Astrocyte (in vitro differentiated cells and primary cell): ENCODE results near the gene POFUT2. TPM values are rescaled to one million over a fixed set of nuclear protein-coding genes. Genes with fewer than 3 reads are reported as not detected.

Source experiments
- DNase-seq: peaks from one replicate; pipeline ENCODE4 v3.0.0-alpha.2; 2010; ENCODE audit warnings: low read depth
- FAIRE-seq: peaks from 2 replicates; lab custom pipeline; 2011; peaks lifted over from hg19 to GRCh38; lab: Jason Lieb, UNC
- H2AFZ ChIP-seq: 2 replicates; pipeline ENCODE4 v1.6.0; 2012; ENCODE audit warnings: low read depth, low read length, inconsistent platforms
- H3K27ac ChIP-seq: 2 replicates; pipeline ENCODE4 v1.5.1; 2011; ENCODE audit warnings: low read depth, low read length, inconsistent platforms
- H3K27me3 ChIP-seq: 2 replicates; pipeline ENCODE4 v1.6.0; 2011; ENCODE audit warnings: low read length, inconsistent platforms; ENCODE audit not compliant: insufficient read depth
- H3K36me3 ChIP-seq: 2 replicates; pipeline ENCODE4 v1.5.1; 2011; ENCODE audit warnings: low read length, inconsistent platforms; ENCODE audit not compliant: insufficient read depth
- H3K4me1 ChIP-seq: 2 replicates; pipeline ENCODE4 v1.5.1; 2011; ENCODE audit warnings: low read length, inconsistent platforms; ENCODE audit not compliant: insufficient read depth
- H3K4me2 ChIP-seq: 2 replicates; pipeline ENCODE4 v1.6.0; 2012; ENCODE audit warnings: low read length, inconsistent platforms
- H3K4me3 ChIP-seq: 2 replicates; pipeline ENCODE4 v1.5.1; 2011; ENCODE audit warnings: low read depth, mild to moderate bottlenecking, low read length, inconsistent platforms; ENCODE audit not compliant: insufficient read depth
- H3K79me2 ChIP-seq: 2 replicates; pipeline ENCODE4 v1.6.0; 2012; ENCODE audit warnings: mild to moderate bottlenecking, low read length, inconsistent platforms; ENCODE audit not compliant: insufficient read depth
- H3K9ac ChIP-seq: 2 replicates; pipeline ENCODE4 v1.6.0; 2012; ENCODE audit warnings: mild to moderate bottlenecking, low read length, inconsistent platforms
- H3K9me3 ChIP-seq: 2 replicates; pipeline ENCODE4 v1.5.1; 2012; ENCODE audit warnings: low read depth, mild to moderate bottlenecking, low read length, inconsistent platforms; ENCODE audit not compliant: insufficient read depth
- H4K20me1 ChIP-seq: 2 replicates; pipeline ENCODE4 v1.6.0; 2012; ENCODE audit warnings: low read length, inconsistent platforms; ENCODE audit not compliant: insufficient read depth
- H3K27ac Mint-ChIP-seq: one replicate; pipeline ENCODE4 v1.8.0; 2021; ENCODE audit warnings: mild to moderate bottlenecking, mixed read lengths; ENCODE audit not compliant: unreplicated experiment
- H3K27me3 Mint-ChIP-seq: one replicate; pipeline ENCODE4 v1.8.0; 2021; ENCODE audit warnings: low read depth, mixed read lengths; ENCODE audit not compliant: unreplicated experiment
- H3K36me3 Mint-ChIP-seq: one replicate; pipeline ENCODE4 v1.8.0; 2021; ENCODE audit warnings: low read depth, mixed read lengths; ENCODE audit not compliant: unreplicated experiment
- H3K4me1 Mint-ChIP-seq: one replicate; pipeline ENCODE4 v1.8.0; 2021; ENCODE audit warnings: low read depth, mixed read lengths; ENCODE audit not compliant: unreplicated experiment
- H3K4me3 Mint-ChIP-seq: one replicate; pipeline ENCODE4 v1.8.0; 2021; ENCODE audit warnings: mild to moderate bottlenecking, moderate library complexity, mixed read lengths; ENCODE audit not compliant: unreplicated experiment
- H3K9me3 Mint-ChIP-seq: one replicate; pipeline ENCODE4 v1.8.0; 2021; ENCODE audit warnings: mild to moderate bottlenecking, mixed read lengths; ENCODE audit not compliant: unreplicated experiment
- CTCF ChIP-seq: IDR thresholded peaks from 2 replicates; pipeline ENCODE4 v1.5.1; 2011; ENCODE audit warnings: low read depth, mild to moderate bottlenecking, inconsistent platforms, low read length, moderate library complexity; ENCODE audit not compliant: insufficient read depth
- EZH2 ChIP-seq: IDR thresholded peaks from 2 replicates; pipeline ENCODE4 v1.6.1; 2012; ENCODE audit warnings: mild to moderate bottlenecking, low read length, inconsistent platforms; ENCODE audit not compliant: insufficient read depth
- total RNA-seq: library from RNA; stranded (reverse); gene quantifications from 2 replicates; pipeline ENCODE4 v1.2.1, GENCODE V29; 2021

POFUT2 gene
- total RNA-seq, 1 donor from 2014 or later, result 109 TPM

- H3K27me3 ChIP-seq, result no peaks in the 10 kb centered on the region
- peaks cover 59% of the 10 kb centered on the region for H3K4me1 ChIP-seq
- H3K4me3 Mint-ChIP-seq, result no peak overlapping the region
- H3K9ac ChIP-seq, result no peak overlapping the region
- no peaks in the 10 kb centered on the region for H3K36me3 ChIP-seq
- DNase-seq (no peak), FAIRE-seq (no peak)
- no peak overlapping the region for H3K4me3 ChIP-seq
- no peaks in the 10 kb centered on the region for H3K79me2 ChIP-seq
- no peak overlapping the region for H2AFZ ChIP-seq
- no peak for TF ChIP-seq EZH2
- TF ChIP-seq CTCF, result no peak
- no peaks in the 10 kb centered on the region for H4K20me1 ChIP-seq
- peak overlapping the region; percentile 24 for H3K27ac ChIP-seq
- no peaks in the 10 kb centered on the region for H3K9me3 Mint-ChIP-seq
- peaks cover 4% of the 10 kb centered on the region for H3K36me3 Mint-ChIP-seq
- no peak overlapping the region for H3K4me2 ChIP-seq
- H3K27me3 Mint-ChIP-seq, result no peaks in the 10 kb centered on the region
- no peak overlapping the region for H3K27ac Mint-ChIP-seq
- peaks cover 56% of the 10 kb centered on the region for H3K4me1 Mint-ChIP-seq
- no peaks in the 10 kb centered on the region for H3K9me3 ChIP-seq
These were observed 16.8 kb upstream of the POFUT2 start for GRCh38 chr21:45304476-45304830.

GRCh38 chr21:45303751-45304475 lies 16.2 kb upstream of the POFUT2 start:
- no peaks in the 10 kb centered on the region for H3K27me3 Mint-ChIP-seq
- peaks cover 1% of the 10 kb centered on the region for H3K79me2 ChIP-seq
- H3K4me3 Mint-ChIP-seq, result no peak overlapping the region
- H3K27me3 ChIP-seq, result no peaks in the 10 kb centered on the region
- H3K27ac ChIP-seq, result no peak overlapping the region
- H3K4me2 ChIP-seq, result no peak overlapping the region
- no peaks in the 10 kb centered on the region for H3K9me3 Mint-ChIP-seq
- peaks cover 56% of the 10 kb centered on the region for H3K4me1 Mint-ChIP-seq
- no peaks in the 10 kb centered on the region for H3K9me3 ChIP-seq
- no peak for TF ChIP-seq EZH2
- no peak for TF ChIP-seq CTCF
- no peak overlapping the region for H3K27ac Mint-ChIP-seq
- H3K4me1 ChIP-seq, result peaks cover 54% of the 10 kb centered on the region
- peaks cover 4% of the 10 kb centered on the region for H3K36me3 Mint-ChIP-seq
- H3K36me3 ChIP-seq, result no peaks in the 10 kb centered on the region
- H2AFZ ChIP-seq, result no peak overlapping the region
- no peak overlapping the region for H3K9ac ChIP-seq
- H4K20me1 ChIP-seq, result no peaks in the 10 kb centered on the region
- DNase-seq, result no peak
- no peak for FAIRE-seq
- H3K4me3 ChIP-seq, result no peak overlapping the region

GRCh38 chr21:45303091-45303615 lies 15.5 kb upstream of the POFUT2 start:
- H3K27ac ChIP-seq, result no peak overlapping the region
- no peaks in the 10 kb centered on the region for H3K9me3 Mint-ChIP-seq
- H4K20me1 ChIP-seq, result no peaks in the 10 kb centered on the region
- H3K4me1 Mint-ChIP-seq, result peaks cover 54% of the 10 kb centered on the region
- no peak overlapping the region for H3K4me3 ChIP-seq
- no peaks in the 10 kb centered on the region for H3K27me3 Mint-ChIP-seq
- H3K4me1 ChIP-seq, result peaks cover 47% of the 10 kb centered on the region
- H2AFZ ChIP-seq, result no peak overlapping the region
- H3K36me3 Mint-ChIP-seq, result peaks cover 9% of the 10 kb centered on the region
- no peak overlapping the region for H3K9ac ChIP-seq
- H3K27ac Mint-ChIP-seq, result peak overlapping the region; percentile 7
- H3K27me3 ChIP-seq, result no peaks in the 10 kb centered on the region
- no peak for DNase-seq
- H3K9me3 ChIP-seq, result no peaks in the 10 kb centered on the region
- TF ChIP-seq CTCF (no peak), EZH2 (no peak)
- H3K36me3 ChIP-seq, result no peaks in the 10 kb centered on the region
- H3K79me2 ChIP-seq, result peaks cover 7% of the 10 kb centered on the region
- no peak for FAIRE-seq
- no peak overlapping the region for H3K4me3 Mint-ChIP-seq
- no peak overlapping the region for H3K4me2 ChIP-seq
